GM04504 (cell line): Measurements from ENCODE around the gene LAMA1.

Experiments
- DNase-seq: peaks from one replicate; pipeline ENCODE4 v3.0.0-alpha.2; 2012; ENCODE audit warnings: low read depth

Gene LAMA1

GRCh38 chr18:7112936-7113335 lies 4.7 kb downstream of the LAMA1 start:
- no peak for DNase-seq

- DNase-seq, result no peak
Measured at GRCh38 chr18:7111134-7111533, 6.5 kb downstream of the LAMA1 start.

GRCh38 chr18:7105943-7106342 lies 11.7 kb downstream of the LAMA1 start:
- no peak for DNase-seq

- no peak for DNase-seq
Measured at GRCh38 chr18:7105268-7105667, 12.3 kb downstream of the LAMA1 start.

- DNase-seq, result no peak
Measured at GRCh38 chr18:7104649-7105048, 12.9 kb downstream of the LAMA1 start.

GRCh38 chr18:7102131-7102530 lies 15.5 kb downstream of the LAMA1 start:
- no peak for DNase-seq

- DNase-seq, result no peak
Measured at GRCh38 chr18:7096838-7097237, 20.8 kb downstream of the LAMA1 start.

- no peak for DNase-seq
Measured at GRCh38 chr18:7094427-7094826, 23.2 kb downstream of the LAMA1 start.

- DNase-seq, result no peak
Measured at GRCh38 chr18:7090771-7091170, 26.8 kb downstream of the LAMA1 start.

- no peak for DNase-seq
Measured at GRCh38 chr18:7089369-7089768, 28.2 kb downstream of the LAMA1 start.

GRCh38 chr18:7084080-7085065 lies 33.2 kb downstream of the LAMA1 start:
- DNase-seq, result peak; percentile 60

GRCh38 chr18:7082671-7083070 lies 34.9 kb downstream of the LAMA1 start:
- no peak for DNase-seq

- no peak for DNase-seq
Measured at GRCh38 chr18:7079231-7079630, 38.4 kb downstream of the LAMA1 start.

- DNase-seq, result no peak
Measured at GRCh38 chr18:7072593-7072992, 45.0 kb downstream of the LAMA1 start.

GRCh38 chr18:7071600-7071999 lies 46.0 kb downstream of the LAMA1 start:
- no peak for DNase-seq

- no peak for DNase-seq
Measured at GRCh38 chr18:7070466-7070865, 47.1 kb downstream of the LAMA1 start.

- DNase-seq, result no peak
Measured at GRCh38 chr18:7068871-7069590, 48.6 kb downstream of the LAMA1 start.

- DNase-seq, result no peak
Measured at GRCh38 chr18:7066965-7067555, 50.5 kb downstream of the LAMA1 start.

- DNase-seq, result no peak
Measured at GRCh38 chr18:7065736-7066135, 51.9 kb downstream of the LAMA1 start.

GRCh38 chr18:7064346-7064745 lies 53.3 kb downstream of the LAMA1 start:
- DNase-seq, result no peak

GRCh38 chr18:7062811-7063210 lies 54.8 kb downstream of the LAMA1 start:
- DNase-seq, result no peak

- DNase-seq, result no peak
Measured at GRCh38 chr18:7062236-7062635, 55.4 kb downstream of the LAMA1 start.

GRCh38 chr18:7059276-7059675 lies 58.3 kb downstream of the LAMA1 start:
- no peak for DNase-seq
